A375 (cell line): ENCODE measurements around the gene FRAT1. TPM values are rescaled to one million over a fixed set of nuclear protein-coding genes. Genes with fewer than 3 reads are reported as not detected.

Source experiments
- small RNA-seq: library from RNA; depleted of rRNA; stranded (forward); fragments of <200 nt; gene quantifications from one replicate; pipeline ENCODE3, GENCODE V24; 2014
- total RNA-seq: library from RNA; depleted of rRNA; stranded (reverse); fragments of >200 nt; shearing (Covaris generic); gene quantifications from 2 replicates; pipeline ENCODE4 v1.2.3, GENCODE V29; 2014; rRNA removed

The FRAT1 gene, protein sequence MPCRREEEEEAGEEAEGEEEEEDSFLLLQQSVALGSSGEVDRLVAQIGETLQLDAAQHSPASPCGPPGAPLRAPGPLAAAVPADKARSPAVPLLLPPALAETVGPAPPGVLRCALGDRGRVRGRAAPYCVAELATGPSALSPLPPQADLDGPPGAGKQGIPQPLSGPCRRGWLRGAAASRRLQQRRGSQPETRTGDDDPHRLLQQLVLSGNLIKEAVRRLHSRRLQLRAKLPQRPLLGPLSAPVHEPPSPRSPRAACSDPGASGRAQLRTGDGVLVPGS
- total RNA-seq = 4.5 and 5.4 TPM in 2 replicates

GRCh38 chr10:97318772-97319651, at the start of gene FRAT1:
TSS of gene FRAT1 (plus strand) at chr10:97319271. CDS start at chr10:97319454, 183 bp downstream.

DNA sequence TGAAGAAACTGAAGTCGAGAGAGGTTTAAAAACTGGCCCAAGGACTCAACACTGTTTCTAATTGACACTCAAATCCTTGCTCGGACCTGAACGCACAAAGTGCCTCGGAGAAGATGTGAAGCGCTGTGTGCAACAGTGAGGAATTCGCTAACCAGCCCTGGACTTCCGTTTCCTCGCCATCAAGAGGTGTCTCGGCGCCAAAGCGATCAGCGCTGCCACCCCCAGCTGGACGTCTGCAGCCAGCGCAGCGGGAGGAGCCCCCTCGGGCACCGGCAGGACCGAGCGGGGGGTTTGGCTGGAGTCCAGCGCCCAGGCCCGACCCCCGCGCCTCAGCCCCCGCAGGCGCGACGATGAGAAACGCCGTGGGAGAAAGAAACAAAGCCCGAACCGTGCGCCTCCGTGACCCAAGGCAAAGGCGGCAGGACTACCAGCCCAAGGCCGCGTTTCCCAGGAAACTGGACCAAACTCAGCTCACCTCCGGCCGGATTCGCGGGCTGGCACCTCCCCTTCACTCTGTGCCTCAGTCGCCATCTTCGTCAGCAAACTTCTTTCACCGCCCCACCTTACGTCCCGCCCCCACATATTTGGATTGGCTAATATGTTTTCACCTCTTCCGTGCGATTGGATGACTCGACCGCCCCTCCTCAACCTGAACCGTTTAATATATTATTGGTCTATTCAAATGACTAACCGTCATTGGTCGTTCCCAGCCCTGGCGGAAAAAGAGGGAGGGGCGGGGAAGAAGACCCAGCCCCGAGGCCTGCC, 26.8 kb upstream of the FRAT1 start, which contains the start of gene ARHGAP19:
TSS of gene ARHGAP19 (minus strand) at position 541 of the 765 bp plus-strand sequence. CDS start at position 531, 10 bp downstream.

GRCh38 chr10:97334370-97335175, 15.5 kb downstream of the FRAT1 start, which contains the start of gene FRAT2:
TSS of gene FRAT2 (minus strand) at chr10:97334729. CDS start at chr10:97334572, 157 bp downstream.

Small RNAs within 50 kb of the gene (small RNA-seq; reads per million reads assigned to genes)
- not detected for gene RF00017

Other genes with a start within 250 kb of the FRAT1 start
- gene SLIT1, start 133.3 kb upstream of the FRAT1 start, total RNA-seq = 0.03 TPM in 1 of 2 replicates, not detected in the other
- gene ARHGAP19, start 26.6 kb upstream of the FRAT1 start, total RNA-seq = 11.8 and 11.9 TPM in 2 replicates
- gene FRAT2, start 15.5 kb downstream of the FRAT1 start, total RNA-seq = 21.3 and 21.7 TPM in 2 replicates
- gene RRP12, start 82.1 kb downstream of the FRAT1 start, total RNA-seq = 130 and 131 TPM in 2 replicates
- 385 and 387 TPM in 2 replicates for gene PGAM1, start 106.9 kb downstream of the FRAT1 start, total RNA-seq
- 49.7 and 58.5 TPM in 2 replicates for gene EXOSC1, start 126.7 kb downstream of the FRAT1 start, total RNA-seq
- gene ZDHHC16, start 126.9 kb downstream of the FRAT1 start, total RNA-seq = 35.8 and 46.0 TPM in 2 replicates
- gene MMS19, start 179.2 kb downstream of the FRAT1 start, total RNA-seq = 83.7 and 120 TPM in 2 replicates
- gene UBTD1, start 179.7 kb downstream of the FRAT1 start, total RNA-seq = 16.2 and 24.7 TPM in 2 replicates